NT2/D1 (cell line): ENCODE data around the gene ATG4D.

ENCODE experiments used
- DNase-seq: peaks from one replicate; pipeline ENCODE4 v3.0.0-alpha.2; 2011; ENCODE audit warnings: low read depth, low spot score
- H3K27me3 ChIP-seq: 2 replicates; pipeline ENCODE4 v1.6.0; 2011; ENCODE audit warnings: mild to moderate bottlenecking; ENCODE audit not compliant: insufficient read length, insufficient read depth
- H3K36me3 ChIP-seq: 2 replicates; pipeline ENCODE4 v1.6.1; 2011; ENCODE audit warnings: mild to moderate bottlenecking, low read length, mixed read lengths; ENCODE audit not compliant: insufficient read depth, insufficient read length
- H3K4me1 ChIP-seq: 2 replicates; pipeline ENCODE4 v1.5.1; 2011; ENCODE audit not compliant: insufficient read depth, insufficient read length
- H3K4me3 ChIP-seq: 2 replicates; pipeline ENCODE4 v1.5.1; 2011; ENCODE audit warnings: low read depth; ENCODE audit not compliant: insufficient read length
- H3K9ac ChIP-seq: 2 replicates; pipeline ENCODE4 v1.6.0; 2011; ENCODE audit warnings: low read depth; ENCODE audit not compliant: insufficient read length
- H3K9me3 ChIP-seq: 2 replicates; pipeline ENCODE4 v1.5.1; 2011; ENCODE audit warnings: mild to moderate bottlenecking, low read length; ENCODE audit not compliant: insufficient read depth
- SUZ12 ChIP-seq: IDR thresholded peaks from 2 replicates; pipeline ENCODE4 v1.6.1; 2011; ENCODE audit not compliant: insufficient read length, insufficient read depth; ENCODE audit errors: extremely low read depth
- YY1 ChIP-seq: IDR thresholded peaks from 2 replicates; pipeline ENCODE4 v1.6.1; 2011; ENCODE audit not compliant: insufficient read length, insufficient read depth
- ZNF274 ChIP-seq: IDR thresholded peaks from 2 replicates; pipeline ENCODE4 v1.6.1; 2011; ENCODE audit warnings: mild to moderate bottlenecking, low read depth, low read length

The ATG4D gene

DNA sequence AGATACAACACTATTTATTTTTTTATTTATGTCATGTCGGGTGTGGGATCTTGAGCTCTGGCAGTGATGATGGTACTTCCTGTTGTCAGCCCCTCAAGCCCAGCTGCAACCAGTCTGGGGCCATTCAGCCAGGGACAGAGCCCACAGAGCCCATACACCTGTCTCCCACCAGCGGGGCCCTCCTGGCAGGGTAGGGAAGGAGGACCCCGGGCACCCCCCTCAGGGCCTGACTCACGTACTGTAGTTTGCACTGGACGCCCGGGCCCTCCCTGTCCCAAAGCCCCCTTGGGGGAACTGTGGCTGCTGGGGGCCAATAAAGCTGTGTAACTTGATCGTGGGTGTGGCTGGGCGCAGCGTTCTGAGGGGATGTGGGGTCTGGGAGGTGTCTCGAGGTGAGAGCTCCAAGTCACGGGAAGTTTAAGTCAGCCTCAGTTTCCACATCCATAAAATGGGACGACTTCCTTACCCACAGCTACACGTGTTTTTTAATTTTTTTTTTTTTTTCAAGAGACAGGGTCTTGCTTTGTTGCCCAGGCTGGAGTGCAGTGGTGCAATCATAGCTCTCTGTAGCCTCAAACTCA lies 9.5 kb downstream of the ATG4D start:
- DNase-seq, result no peak
- TF ChIP-seq YY1 (no peak), ZNF274 (no peak), SUZ12 (no peak)
- H3K4me3 ChIP-seq, result no peak overlapping the region
- H3K4me1 ChIP-seq, result peaks cover 6% of the 10 kb centered on the region
- H3K9me3 ChIP-seq, result no peaks in the 10 kb centered on the region
- H3K36me3 ChIP-seq, result peaks cover 81% of the 10 kb centered on the region
- no peak overlapping the region for H3K9ac ChIP-seq
- H3K27me3 ChIP-seq, result no peaks in the 10 kb centered on the region

GRCh38 chr19:10553943-10554381 lies 10.3 kb downstream of the ATG4D start:
- no peak for TF ChIP-seq ZNF274
- no peak for TF ChIP-seq SUZ12
- no peak for TF ChIP-seq YY1
- peaks cover 81% of the 10 kb centered on the region for H3K36me3 ChIP-seq
- no peaks in the 10 kb centered on the region for H3K9me3 ChIP-seq
- no peaks in the 10 kb centered on the region for H3K27me3 ChIP-seq
- no peak for DNase-seq
- peak overlapping the region; percentile 32 for H3K9ac ChIP-seq
- H3K4me3 ChIP-seq, result no peak overlapping the region
- peaks cover 6% of the 10 kb centered on the region for H3K4me1 ChIP-seq

- TF ChIP-seq YY1, result no peak
- TF ChIP-seq SUZ12, result no peak
- no peak for TF ChIP-seq ZNF274
- H3K36me3 ChIP-seq, result peaks cover 84% of the 10 kb centered on the region
- DNase-seq, result no peak
- no peaks in the 10 kb centered on the region for H3K27me3 ChIP-seq
- peaks cover 6% of the 10 kb centered on the region for H3K4me1 ChIP-seq
- no peak overlapping the region for H3K9ac ChIP-seq
- H3K4me3 ChIP-seq, result no peak overlapping the region
- H3K9me3 ChIP-seq, result no peaks in the 10 kb centered on the region
Observed at GRCh38 chr19:10554760-10555609, 11.3 kb downstream of the ATG4D start.

DNA sequence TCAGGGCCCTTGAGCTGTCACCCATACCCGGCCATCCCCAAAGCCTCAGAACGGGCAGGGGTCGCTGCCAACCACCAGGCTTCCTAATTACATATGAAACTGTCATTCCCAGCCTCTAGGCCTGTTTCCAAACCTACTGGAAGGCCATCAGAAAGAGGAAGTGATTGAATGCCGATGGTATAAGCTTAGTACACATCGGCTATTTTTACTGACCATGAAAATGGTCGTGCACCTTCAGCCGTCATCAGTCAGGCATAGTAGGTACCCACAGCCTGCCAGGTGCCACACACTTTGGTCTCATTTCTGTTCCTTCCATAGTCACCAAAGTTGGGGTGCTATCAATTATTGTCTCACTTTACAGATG lies 11.9 kb downstream of the ATG4D start:
- Histone ChIP-seq H3K4me3 (no peak overlapping the region), H3K9me3 (no peaks in the 10 kb centered on the region), H3K4me1 (peaks cover 6% of the 10 kb centered on the region), H3K9ac (no peak overlapping the region), H3K36me3 (peaks cover 85% of the 10 kb centered on the region), H3K27me3 (no peaks in the 10 kb centered on the region)
- DNase-seq, result no peak
- TF ChIP-seq ZNF274 (no peak), YY1 (no peak), SUZ12 (no peak)

GRCh38 chr19:10557603-10558197 lies 14.0 kb downstream of the ATG4D start:
- Histone ChIP-seq H3K9ac (no peak overlapping the region), H3K4me3 (no peak overlapping the region), H3K4me1 (peaks cover 3% of the 10 kb centered on the region), H3K9me3 (no peaks in the 10 kb centered on the region), H3K36me3 (peaks cover 88% of the 10 kb centered on the region), H3K27me3 (no peaks in the 10 kb centered on the region)
- TF ChIP-seq YY1 (no peak), SUZ12 (no peak), ZNF274 (no peak)
- no peak for DNase-seq

DNA sequence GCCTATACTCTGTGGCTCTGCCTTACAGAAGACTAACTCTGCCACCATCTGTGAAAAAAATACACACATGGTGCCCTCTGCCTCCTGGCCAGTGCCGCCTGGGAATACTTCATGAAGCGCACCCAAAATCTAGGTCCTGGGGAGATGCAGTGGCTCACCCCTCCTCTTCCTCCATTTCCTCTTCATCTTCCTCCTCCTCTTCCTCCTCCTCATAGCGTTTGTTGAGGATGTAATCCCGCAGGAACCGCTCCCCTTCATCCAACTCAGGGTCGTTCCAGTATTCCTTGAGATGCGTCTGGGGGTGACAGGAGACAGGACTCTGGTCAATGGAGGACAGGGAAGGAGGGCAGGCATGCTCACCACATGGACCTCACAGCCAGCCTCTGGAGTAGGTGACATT lies 16.4 kb downstream of the ATG4D start:
- Histone ChIP-seq H3K4me3 (no peak overlapping the region), H3K4me1 (peaks cover 5% of the 10 kb centered on the region), H3K9me3 (no peaks in the 10 kb centered on the region), H3K9ac (no peak overlapping the region), H3K36me3 (peaks cover 73% of the 10 kb centered on the region), H3K27me3 (no peaks in the 10 kb centered on the region)
- no peak for DNase-seq
- no peak for TF ChIP-seq YY1
- no peak for TF ChIP-seq ZNF274
- TF ChIP-seq SUZ12, result no peak

DNA sequence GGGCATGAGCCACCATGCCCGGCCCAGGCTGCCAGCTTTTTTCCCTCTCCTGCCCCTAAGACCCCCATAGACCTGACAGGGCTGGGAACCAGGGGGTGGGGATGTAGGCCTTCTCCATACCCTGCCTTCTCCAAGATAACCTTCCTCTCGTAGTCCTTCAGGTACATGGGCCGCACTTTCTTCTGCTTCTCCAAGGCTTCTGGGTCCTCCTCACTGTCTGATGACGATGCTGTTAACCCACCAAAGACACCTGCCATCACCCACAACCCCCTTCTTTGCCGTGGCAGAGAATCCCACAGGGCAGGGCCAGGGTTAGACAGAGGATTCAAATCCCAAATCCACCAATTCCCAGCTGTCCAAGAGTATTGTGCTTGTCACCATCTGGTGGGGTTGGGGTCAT lies 18.9 kb downstream of the ATG4D start:
- H3K27me3 ChIP-seq, result peaks cover 7% of the 10 kb centered on the region
- no peak for DNase-seq
- H3K9me3 ChIP-seq, result no peaks in the 10 kb centered on the region
- H3K4me1 ChIP-seq, result peaks cover 14% of the 10 kb centered on the region
- no peak overlapping the region for H3K4me3 ChIP-seq
- TF ChIP-seq ZNF274 (no peak), SUZ12 (no peak)
- H3K36me3 ChIP-seq, result peaks cover 59% of the 10 kb centered on the region
- H3K9ac ChIP-seq, result no peak overlapping the region
